Adrenal gland (tissue), 5 donors: ENCODE measurements around the gene ZMYM5.

Experiments used
- POLR2A ChIP-seq, 2 donors: fragments of 450-650 bp; IDR thresholded peaks; one replicate each; pipeline ENCODE4 v1.6.1; 2017; ENCODE audit warnings: antibody characterized with exemption in 2 of 2, mild to moderate bottlenecking in 2 of 2, moderate library complexity in 1 of 2
- TF ChIP-seq, protein P1 (sequence below), 6 experiments: fragments of 450-650 bp in 4 of 6; fragments of 200-600 bp in 2 of 6; sonication (generic) in 1 of 6; IDR thresholded peaks; 1 replicate in 5 of 6; 2 replicates in 1 of 6; pipeline versions ENCODE4 v1.5.1 to v1.8.0; 2016 to 2021; ENCODE audit warnings: antibody characterized with exemption in 6 of 6, mild to moderate bottlenecking in 2 of 6, moderate library complexity in 1 of 6
- donor health status: DM: no; HTN: no; CAD: no.

DNA sequence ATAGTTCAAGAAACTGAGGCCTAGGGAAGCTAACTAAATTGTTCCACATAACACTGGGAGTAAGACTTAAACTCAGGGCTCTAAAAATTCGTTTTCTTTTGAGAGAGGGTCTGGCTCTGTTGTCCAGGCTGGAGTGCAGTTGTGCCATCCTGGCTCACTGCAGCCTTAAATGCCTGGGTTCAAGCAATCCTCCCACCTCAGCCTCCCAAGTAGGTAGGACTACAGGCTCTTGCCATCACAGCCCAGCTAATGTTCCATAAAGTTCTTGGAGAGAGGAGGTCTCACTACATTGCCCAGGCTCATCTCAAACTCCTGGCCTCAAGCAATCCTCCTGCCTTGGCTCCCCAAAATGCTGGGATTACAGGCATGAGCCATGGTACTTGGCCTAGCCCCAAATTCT, 10.7 kb downstream of the ZMYM5 start:
- TF ChIP-seq, protein P1, sequence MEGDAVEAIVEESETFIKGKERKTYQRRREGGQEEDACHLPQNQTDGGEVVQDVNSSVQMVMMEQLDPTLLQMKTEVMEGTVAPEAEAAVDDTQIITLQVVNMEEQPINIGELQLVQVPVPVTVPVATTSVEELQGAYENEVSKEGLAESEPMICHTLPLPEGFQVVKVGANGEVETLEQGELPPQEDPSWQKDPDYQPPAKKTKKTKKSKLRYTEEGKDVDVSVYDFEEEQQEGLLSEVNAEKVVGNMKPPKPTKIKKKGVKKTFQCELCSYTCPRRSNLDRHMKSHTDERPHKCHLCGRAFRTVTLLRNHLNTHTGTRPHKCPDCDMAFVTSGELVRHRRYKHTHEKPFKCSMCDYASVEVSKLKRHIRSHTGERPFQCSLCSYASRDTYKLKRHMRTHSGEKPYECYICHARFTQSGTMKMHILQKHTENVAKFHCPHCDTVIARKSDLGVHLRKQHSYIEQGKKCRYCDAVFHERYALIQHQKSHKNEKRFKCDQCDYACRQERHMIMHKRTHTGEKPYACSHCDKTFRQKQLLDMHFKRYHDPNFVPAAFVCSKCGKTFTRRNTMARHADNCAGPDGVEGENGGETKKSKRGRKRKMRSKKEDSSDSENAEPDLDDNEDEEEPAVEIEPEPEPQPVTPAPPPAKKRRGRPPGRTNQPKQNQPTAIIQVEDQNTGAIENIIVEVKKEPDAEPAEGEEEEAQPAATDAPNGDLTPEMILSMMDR (IDR thresholded peaks at IDR 0.05), result no peak
- TF ChIP-seq POLR2A (IDR thresholded peaks at IDR 0.05), result no peak
